GM18502 (cell line): ENCODE data around the gene FBXO31.
A peak's percentile ranks its signal among the peaks of the same experiment; 100 is the strongest.

Experiments used
- ATAC-seq: cut with Tn5 transposase; IDR thresholded peaks from one replicate; pipeline ENCODE4 v1.9.1; 2021; ENCODE audit warnings: mild to moderate bottlenecking; ENCODE audit not compliant: unreplicated experiment, poor library complexity

FBXO31 gene

GRCh38 chr16:87383505-87384161 is at the start of gene FBXO31:
Gene FBXO31 (minus strand): TSS chr16:87383776. CDS start chr16:87383744, 32 bp downstream.
- peak; percentile 43 for ATAC-seq

DNA sequence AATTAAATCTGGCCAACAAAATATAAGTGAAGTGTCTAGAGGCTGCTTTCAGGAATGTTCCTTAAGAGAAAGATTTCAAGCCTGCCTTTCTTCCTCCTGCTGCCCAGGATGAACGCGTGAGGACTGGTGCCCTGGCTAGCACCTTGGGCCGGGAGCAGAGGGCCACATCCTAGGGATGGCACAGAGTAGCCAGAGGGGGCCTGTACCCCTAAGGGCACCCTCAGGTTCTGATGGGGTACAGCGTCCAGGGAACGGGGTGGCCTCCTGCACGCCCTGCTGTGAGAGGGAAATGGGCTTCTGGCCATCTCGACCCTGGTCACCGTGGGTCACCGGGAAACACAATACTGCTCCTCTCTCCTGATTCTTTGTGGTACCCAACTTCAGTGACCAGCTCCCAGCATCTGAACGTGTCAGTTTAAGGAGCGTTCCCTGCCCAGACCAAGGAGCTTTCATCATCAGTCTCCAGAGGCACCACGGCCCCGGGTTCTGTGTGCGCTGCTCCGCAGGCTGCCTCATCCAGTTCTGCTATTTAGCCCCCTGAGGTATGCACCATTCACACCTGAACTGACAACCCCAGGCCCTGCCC is 48.8 kb upstream of the FBXO31 start:
- no peak for ATAC-seq

- no peak for ATAC-seq
These were observed 48.4 kb upstream of the FBXO31 start for GRCh38 chr16:87431926-87432325.

- no peak for ATAC-seq
These were observed 43.0 kb upstream of the FBXO31 start for GRCh38 chr16:87426423-87427215.

- ATAC-seq: no peak
These were observed 42.4 kb upstream of the FBXO31 start for GRCh38 chr16:87425941-87426340.

DNA sequence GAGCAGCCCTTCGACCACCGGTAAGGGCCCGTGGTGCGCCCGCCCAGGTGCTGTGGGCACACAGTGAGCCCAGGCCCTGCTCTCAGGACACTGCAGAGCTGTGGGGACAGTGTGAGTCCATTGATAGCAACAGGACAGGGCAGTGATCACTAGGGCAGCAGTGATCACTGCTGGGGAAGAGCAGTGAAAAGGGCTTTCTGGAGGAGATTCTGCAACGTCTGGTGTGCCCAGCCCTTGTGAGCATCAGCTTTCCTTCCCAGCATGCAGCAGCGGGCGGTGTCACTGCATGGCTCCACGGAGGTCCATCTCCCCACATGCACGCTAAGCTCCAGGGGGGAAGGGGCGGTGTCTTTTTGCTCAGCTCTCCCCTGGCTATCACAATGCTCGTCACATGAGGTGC is 40.7 kb upstream of the FBXO31 start:
- no peak for ATAC-seq

DNA sequence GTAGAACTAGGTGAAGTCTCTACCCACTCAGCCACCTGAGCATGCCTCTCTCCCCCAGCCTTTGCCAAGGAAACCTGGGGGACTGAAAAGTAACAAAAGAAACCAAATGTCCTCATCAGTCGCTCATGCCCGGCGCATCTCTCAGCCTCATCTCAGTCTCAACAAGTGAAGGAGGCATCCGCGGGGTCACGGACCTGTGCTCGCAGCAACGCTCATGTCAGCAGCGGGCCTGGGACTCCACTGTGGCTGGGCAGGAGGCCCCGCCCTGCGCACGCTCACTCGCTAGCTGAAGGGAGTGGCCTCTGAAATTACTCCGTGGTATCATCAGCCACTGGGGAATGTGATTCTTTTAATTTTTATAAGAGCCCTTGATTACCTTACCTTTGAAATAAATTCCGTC is 39.9 kb upstream of the FBXO31 start:
- ATAC-seq: no peak

- ATAC-seq: no peak
These were observed 38.5 kb upstream of the FBXO31 start for GRCh38 chr16:87422106-87422505.

- no peak for ATAC-seq
These were observed 37.7 kb upstream of the FBXO31 start for GRCh38 chr16:87421003-87421912.

DNA sequence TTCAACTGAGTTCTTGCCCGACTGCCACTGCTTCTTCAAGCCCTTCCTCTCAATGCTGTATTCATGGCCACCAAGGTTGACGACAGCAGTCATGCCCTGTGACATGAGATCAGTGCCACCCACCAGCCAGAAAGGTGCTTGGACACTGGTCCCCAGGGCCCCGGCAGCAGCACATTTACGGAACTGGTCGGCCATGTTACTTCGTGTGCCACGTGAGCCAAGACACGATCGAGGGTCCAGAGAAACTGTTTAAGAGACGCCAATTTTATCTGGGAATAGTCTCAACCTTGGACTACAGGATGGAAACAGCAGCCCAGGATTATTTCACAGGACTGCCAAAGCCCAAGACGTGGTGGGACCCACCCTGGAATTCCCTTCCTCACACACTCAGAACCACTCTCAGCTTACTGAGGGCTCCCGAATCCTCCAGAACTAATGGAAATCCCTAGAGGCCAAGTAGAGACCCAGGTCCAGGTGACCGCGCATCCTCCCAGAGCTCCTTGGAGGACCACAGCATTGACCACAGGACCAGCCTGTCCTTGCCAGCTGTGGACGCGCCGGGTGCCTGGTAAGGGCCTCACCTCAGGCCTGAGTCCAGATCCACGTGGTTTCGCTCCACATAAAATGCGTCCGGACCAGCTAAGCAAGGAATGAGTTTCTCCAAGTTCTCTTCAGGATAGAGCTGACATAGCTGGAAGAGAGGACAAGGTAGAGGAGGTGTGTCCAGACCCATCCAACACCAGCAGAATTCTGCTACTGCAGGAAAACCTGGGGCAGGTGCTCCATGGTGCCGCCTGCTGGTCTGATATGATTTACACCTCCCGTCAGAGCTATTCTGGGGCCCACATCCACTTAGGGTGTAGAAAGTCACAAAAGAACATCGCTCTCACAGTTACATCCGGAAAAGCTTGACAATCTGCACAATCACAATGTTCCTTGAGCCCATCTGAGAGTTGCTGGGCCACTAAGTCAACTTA is 36.7 kb upstream of the FBXO31 start:
- no peak for ATAC-seq

GRCh38 chr16:87418644-87419043 is 35.1 kb upstream of the FBXO31 start:
- no peak for ATAC-seq

DNA sequence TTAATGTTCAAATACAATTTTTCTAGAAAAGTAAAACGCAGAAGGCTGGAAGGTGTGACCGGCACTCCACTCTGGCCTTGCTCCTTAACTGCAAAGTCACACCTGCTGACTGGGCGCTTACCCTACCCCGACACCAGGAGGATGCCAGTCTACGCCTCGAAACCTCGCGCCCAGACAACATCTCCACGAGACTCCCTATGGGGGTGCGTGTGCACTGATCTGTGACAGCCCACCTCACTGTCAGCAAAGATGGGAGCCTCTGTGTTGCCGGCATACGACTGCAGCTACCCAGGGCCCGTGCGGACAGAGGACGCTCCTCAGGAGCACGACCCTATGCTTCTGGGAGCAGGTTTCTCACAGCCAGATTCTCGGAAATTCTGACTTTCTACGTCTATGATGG is 34.6 kb upstream of the FBXO31 start:
- no peak for ATAC-seq

GRCh38 chr16:87417528-87417910 is 33.9 kb upstream of the FBXO31 start:
- ATAC-seq: no peak

DNA sequence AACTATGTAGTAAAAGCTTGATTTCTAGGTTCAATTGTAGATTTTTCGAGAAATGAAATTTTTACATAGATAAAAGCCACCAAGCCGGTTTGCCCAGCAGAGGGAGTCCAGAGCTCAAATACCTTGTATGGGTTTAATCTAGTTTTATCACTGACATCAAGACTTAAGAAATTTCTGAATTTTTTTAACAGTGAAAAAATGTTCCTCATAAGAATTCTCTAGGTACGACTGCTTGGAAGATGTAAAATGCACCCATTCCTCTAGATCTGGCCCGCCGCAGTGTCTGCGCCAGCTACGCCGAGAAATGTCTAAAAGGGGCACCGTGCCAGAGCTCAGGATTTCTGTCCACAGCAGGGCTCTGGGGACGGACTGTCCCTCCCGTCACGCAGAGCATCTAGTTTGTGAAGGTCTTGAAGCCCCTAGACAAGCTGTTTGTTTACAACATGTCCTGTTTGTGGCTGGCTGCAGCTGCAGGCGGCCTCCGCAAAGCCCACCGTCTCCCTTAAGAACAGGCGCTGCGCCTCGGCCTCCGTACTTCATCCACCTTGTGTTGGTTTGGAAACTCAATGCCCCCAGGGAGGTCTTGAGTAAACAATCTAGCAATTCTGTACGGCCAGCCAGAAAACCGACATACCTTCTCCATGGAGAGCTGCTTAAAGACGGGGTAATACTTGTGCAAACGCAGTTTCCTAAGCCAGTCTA is 33.4 kb upstream of the FBXO31 start:
- no peak for ATAC-seq

DNA sequence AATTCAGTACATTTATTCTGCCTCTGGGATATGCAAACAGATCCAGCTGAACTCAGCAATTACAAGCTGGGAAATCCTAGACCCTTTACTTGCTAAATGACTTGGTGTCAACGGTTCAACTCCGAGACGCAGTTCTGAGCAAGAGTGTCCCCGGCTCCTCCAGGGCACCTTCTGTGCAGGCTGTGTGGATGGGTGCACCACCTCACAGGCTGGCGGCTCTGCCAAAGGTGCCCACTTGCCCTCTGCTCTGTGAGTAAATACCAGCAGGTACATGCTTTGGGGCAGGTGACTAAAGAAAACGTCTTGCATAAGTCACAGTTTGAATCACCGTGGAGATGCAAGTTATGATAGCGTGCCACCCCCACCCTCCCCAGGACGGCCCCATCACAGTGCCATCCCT is 31.9 kb upstream of the FBXO31 start:
- ATAC-seq: no peak

DNA sequence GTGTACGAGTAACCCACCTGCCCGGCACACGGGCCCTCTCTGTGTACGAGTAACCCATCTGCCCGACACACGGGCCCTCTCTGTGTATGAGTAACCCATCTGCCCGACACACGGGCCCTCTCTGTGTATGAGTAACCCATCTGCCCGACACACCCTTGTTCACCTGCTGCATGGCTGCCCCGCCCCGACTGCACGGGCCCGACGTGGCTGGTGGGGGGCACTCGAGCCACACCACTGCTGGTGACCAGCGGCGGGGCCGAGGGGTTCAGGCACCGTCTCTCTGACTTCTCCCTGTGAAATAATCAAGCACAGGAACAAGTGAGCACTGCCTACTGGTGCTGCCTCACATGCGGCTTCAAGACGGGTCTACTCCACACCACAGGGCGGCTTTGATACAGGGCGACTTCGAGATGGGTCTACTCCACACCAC is 30.7 kb upstream of the FBXO31 start:
- ATAC-seq: no peak

DNA sequence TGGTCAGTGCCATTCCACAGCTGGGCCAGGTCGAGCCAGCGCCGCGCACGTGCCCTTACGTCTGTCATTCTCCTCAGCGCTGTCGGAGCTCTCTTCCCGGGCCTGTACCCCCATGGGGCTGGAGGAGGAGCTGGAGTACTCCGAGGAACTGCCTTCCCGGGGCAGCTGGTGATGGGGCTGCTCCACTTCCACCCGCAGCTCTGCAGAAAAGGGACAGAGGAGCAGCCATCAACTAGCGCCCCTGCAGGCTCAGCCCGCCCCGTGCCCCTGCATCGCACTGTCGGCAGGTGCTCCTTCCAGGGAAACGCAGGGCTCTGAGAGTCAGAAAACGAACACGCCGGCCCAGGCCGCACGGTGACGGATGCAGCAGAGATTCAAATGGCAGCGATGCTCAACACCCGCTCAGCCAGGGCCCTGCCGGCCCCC is 29.4 kb upstream of the FBXO31 start:
- no peak for ATAC-seq

DNA sequence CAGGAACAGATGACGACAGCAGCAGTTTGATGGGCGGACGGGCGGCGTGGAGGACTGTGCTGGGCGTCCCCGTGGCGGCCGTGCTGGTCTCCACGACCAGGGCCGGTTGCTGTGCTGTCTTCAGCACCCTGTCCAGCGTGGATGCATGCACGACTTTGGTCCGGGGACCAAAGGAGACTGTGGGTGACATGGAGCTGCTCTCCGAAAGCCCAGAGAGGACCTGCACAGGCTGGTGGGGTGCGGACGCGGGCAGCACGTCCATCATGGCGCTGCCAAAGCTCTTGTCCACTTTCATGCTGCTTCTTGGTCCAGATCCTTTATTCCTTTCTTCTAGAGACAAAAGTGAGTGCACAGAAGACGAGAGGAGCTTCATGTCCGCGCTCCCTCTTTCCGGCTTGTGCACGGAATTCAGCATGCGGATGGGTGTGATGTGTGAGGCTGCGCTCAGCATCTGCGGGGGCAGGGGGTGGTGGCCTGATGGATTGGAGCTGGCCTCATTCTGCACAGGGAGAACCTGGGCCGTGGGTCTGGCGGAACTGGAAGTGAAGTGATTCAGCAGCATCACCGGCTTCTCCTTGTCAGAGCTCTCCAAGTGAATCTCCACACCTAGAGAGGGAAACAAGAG is 28.9 kb upstream of the FBXO31 start:
- no peak for ATAC-seq
